ENCODE data around the gene DAND5. TPM values are rescaled to one million over a fixed set of nuclear protein-coding genes. Genes with fewer than 3 reads are reported as not detected.

DAND5 gene
- total and polyA plus RNA-seq, 10 of the 15 experiments (the other 5 are each of a cell fraction or from before 2014, with no cell fraction given), result 0.06 to 0.15 (median 0.12) TPM; not detected in 5

- Histone ChIP-seq H3K36me3 (ENCODE audit: control insufficient read depth in 2 of 2, insufficient read depth in 2 of 2, low read length in 1 of 2) (no peaks in the 10 kb centered on the region), H3K9me3 (replicated peaks; ENCODE audit: control insufficient read depth, insufficient read depth, low read length) (no peaks in the 10 kb centered on the region), H3K4me3 (no peak overlapping the region), H4K20me1 (ENCODE audit: control insufficient read depth, insufficient read depth) (no peaks in the 10 kb centered on the region), H3K4me1 (ENCODE audit: control insufficient read depth, insufficient read depth, low read length) (no peaks in the 10 kb centered on the region), H3K9ac (ENCODE audit: control insufficient read depth, insufficient read depth, low read length) (no peak overlapping the region), H3K27ac (ENCODE audit: control insufficient read depth, insufficient read depth) (no peak overlapping the region), H3K79me2 (ENCODE audit: control insufficient read depth, insufficient read depth, low read length) (no peaks in the 10 kb centered on the region), H2AFZ (ENCODE audit: control insufficient read depth, low read depth, low read length) (no peak overlapping the region), H3K27me3 (replicated peaks in 1 of 2; ENCODE audit: control insufficient read depth in 2 of 2, insufficient read depth in 2 of 2, low read length in 1 of 2) (no peaks in the 10 kb centered on the region; a peak in 2 of 4 replicates), H3K4me2 (ENCODE audit: control insufficient read depth, insufficient read depth) (no peak overlapping the region)
- FAIRE-seq, result no peak
- SMC1A ChIA-PET (ENCODE audit: uncharacterized antibody, unreplicated experiment), result no interaction called here
- intact Hi-C loops (cut with micrococcal nuclease; ENCODE audit: unreplicated experiment), result no loop called here
- no TSS peak for BruUV-seq (replicated peaks)
- no peak for DNase-seq (ENCODE audit: low read depth, low spot score)
- CTCF ChIA-PET, result interaction anchor here (1.8 kb wide), 1 partner anchor 25 kb away, joined by 5 read pairs; no protein-coding TSS in a partner anchor
- in situ Hi-C loops (cut with MboI), result no loop called here
- POLR2A ChIA-PET, result no interaction called here
- no peak for ATAC-seq
- RAD21 ChIA-PET (ENCODE audit: unreplicated experiment), result no interaction called here
- 78% methylated on average over 7 of the region's 29 CpGs for WGBS (ENCODE audit: insufficient coverage, insufficient replicate concordance, low lambda C conversion rate, missing lambda C conversion rate)
- TF ChIP-seq, protein P1, sequence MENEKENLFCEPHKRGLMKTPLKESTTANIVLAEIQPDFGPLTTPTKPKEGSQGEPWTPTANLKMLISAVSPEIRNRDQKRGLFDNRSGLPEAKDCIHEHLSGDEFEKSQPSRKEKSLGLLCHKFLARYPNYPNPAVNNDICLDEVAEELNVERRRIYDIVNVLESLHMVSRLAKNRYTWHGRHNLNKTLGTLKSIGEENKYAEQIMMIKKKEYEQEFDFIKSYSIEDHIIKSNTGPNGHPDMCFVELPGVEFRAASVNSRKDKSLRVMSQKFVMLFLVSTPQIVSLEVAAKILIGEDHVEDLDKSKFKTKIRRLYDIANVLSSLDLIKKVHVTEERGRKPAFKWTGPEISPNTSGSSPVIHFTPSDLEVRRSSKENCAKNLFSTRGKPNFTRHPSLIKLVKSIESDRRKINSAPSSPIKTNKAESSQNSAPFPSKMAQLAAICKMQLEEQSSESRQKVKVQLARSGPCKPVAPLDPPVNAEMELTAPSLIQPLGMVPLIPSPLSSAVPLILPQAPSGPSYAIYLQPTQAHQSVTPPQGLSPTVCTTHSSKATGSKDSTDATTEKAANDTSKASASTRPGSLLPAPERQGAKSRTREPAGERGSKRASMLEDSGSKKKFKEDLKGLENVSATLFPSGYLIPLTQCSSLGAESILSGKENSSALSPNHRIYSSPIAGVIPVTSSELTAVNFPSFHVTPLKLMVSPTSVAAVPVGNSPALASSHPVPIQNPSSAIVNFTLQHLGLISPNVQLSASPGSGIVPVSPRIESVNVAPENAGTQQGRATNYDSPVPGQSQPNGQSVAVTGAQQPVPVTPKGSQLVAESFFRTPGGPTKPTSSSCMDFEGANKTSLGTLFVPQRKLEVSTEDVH (IDR thresholded peaks at IDR 0.05; ENCODE audit: low read depth, partially characterized antibody), result no peak
- no peak for TF ChIP-seq MEF2B (IDR thresholded peaks at IDR 0.05; ENCODE audit: partially characterized antibody, poor library complexity, severe bottlenecking)
- no peak for TF ChIP-seq NR2F1 (conservative IDR thresholded peaks at IDR 0.05)
- no peak for TF ChIP-seq POLR2A (IDR thresholded peaks at IDR 0.05; ENCODE audit: low read depth, low read length)
- TF ChIP-seq ZBED1 (IDR thresholded peaks at IDR 0.05; ENCODE audit: borderline replicate concordance), result no peak
- TF ChIP-seq RAD51 (IDR thresholded peaks at IDR 0.05), result no peak
- TF ChIP-seq FOXK2 (IDR thresholded peaks at IDR 0.05), result no peak
- TF ChIP-seq ZNF622 (IDR thresholded peaks at IDR 0.05), result no peak
- no peak for TF ChIP-seq SMARCA5 (IDR thresholded peaks at IDR 0.05)
- no peak for TF ChIP-seq CTCF (IDR thresholded peaks at IDR 0.05 in 2 of 3, conservative IDR thresholded peaks at IDR 0.05 in 1 of 3; ENCODE audit: control insufficient read depth in 2 of 3, extremely low read depth in 1 of 3, insufficient read depth in 1 of 3, low read depth in 3 of 3, low read length in 3 of 3)
- no peak for TF ChIP-seq NFYB (IDR thresholded peaks at IDR 0.05; ENCODE audit: insufficient read depth, low read depth, low read length)
- no peak for TF ChIP-seq STAT1 (conservative IDR thresholded peaks at IDR 0.05)
- TF ChIP-seq, protein P2, sequence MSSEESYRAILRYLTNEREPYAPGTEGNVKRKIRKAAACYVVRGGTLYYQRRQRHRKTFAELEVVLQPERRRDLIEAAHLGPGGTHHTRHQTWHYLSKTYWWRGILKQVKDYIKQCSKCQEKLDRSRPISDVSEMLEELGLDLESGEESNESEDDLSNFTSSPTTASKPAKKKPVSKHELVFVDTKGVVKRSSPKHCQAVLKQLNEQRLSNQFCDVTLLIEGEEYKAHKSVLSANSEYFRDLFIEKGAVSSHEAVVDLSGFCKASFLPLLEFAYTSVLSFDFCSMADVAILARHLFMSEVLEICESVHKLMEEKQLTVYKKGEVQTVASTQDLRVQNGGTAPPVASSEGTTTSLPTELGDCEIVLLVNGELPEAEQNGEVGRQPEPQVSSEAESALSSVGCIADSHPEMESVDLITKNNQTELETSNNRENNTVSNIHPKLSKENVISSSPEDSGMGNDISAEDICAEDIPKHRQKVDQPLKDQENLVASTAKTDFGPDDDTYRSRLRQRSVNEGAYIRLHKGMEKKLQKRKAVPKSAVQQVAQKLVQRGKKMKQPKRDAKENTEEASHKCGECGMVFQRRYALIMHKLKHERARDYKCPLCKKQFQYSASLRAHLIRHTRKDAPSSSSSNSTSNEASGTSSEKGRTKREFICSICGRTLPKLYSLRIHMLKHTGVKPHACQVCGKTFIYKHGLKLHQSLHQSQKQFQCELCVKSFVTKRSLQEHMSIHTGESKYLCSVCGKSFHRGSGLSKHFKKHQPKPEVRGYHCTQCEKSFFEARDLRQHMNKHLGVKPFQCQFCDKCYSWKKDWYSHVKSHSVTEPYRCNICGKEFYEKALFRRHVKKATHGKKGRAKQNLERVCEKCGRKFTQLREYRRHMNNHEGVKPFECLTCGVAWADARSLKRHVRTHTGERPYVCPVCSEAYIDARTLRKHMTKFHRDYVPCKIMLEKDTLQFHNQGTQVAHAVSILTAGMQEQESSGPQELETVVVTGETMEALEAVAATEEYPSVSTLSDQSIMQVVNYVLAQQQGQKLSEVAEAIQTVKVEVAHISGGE (CRISPR knock-in tag; IDR thresholded peaks at IDR 0.05), result no peak
Observed at GRCh38 chr19:13002166-13002898, 33.0 kb downstream of the DAND5 start.

Measured in GM12878 (cell line).